Smooth muscle cell (in vitro differentiated cells): Measurements from ENCODE around the gene GMCL2. TPM values are rescaled to one million over a fixed set of nuclear protein-coding genes. Genes with fewer than 3 reads are reported as not detected.
A peak's percentile ranks its signal among the peaks of the same experiment; 100 is the strongest.

Experiments used
- DNase-seq: peaks from one replicate; lab custom pipeline; 2025; ENCODE audit not compliant: unreplicated experiment; lab: John Stamatoyannopoulos, UW
- H2AFZ ChIP-seq: fragments of 200-600 bp; sonication (generic); 2 replicates; pipeline ENCODE4 v1.6.0; 2016; ENCODE audit warnings: antibody characterized with exemption, low read depth, mild to moderate bottlenecking
- H3F3A ChIP-seq: fragments of 200-600 bp; sonication (generic); 2 replicates; pipeline ENCODE4 v1.6.0; 2017; ENCODE audit warnings: antibody characterized with exemption, low read depth
- H3K27ac ChIP-seq: fragments of 200-600 bp; sonication (generic); 2 replicates; pipeline ENCODE4 v1.5.1; 2016; ENCODE audit warnings: low read depth, mild to moderate bottlenecking
- H3K27me3 ChIP-seq: fragments of 200-600 bp; sonication (generic); 2 replicates; pipeline ENCODE4 v1.6.1; 2016; ENCODE audit warnings: low read depth, mild to moderate bottlenecking
- H3K36me3 ChIP-seq: fragments of 200-600 bp; sonication (generic); 2 replicates; pipeline ENCODE4 v1.5.1; 2016; ENCODE audit warnings: low read depth
- H3K4me1 ChIP-seq: fragments of 200-600 bp; sonication (generic); 2 replicates; pipeline ENCODE4 v1.5.1; 2016; ENCODE audit warnings: low read depth
- H3K4me2 ChIP-seq: fragments of 200-600 bp; sonication (generic); 2 replicates; pipeline ENCODE4 v1.6.0; 2016; ENCODE audit warnings: mild to moderate bottlenecking
- H3K4me3 ChIP-seq: fragments of 200-600 bp; sonication (generic); 2 replicates; pipeline ENCODE4 v1.5.1; 2016; ENCODE audit warnings: mild to moderate bottlenecking
- H3K79me2 ChIP-seq: fragments of 200-600 bp; sonication (generic); 2 replicates; pipeline ENCODE4 v1.6.0; 2016; ENCODE audit warnings: low read depth, mild to moderate bottlenecking
- H3K9ac ChIP-seq: fragments of 200-600 bp; sonication (generic); 2 replicates; pipeline ENCODE4 v1.6.0; 2016; ENCODE audit warnings: low read depth
- H3K9me3 ChIP-seq: fragments of 200-600 bp; sonication (generic); replicated peaks from 2 replicates; pipeline ENCODE4 v1.5.1; 2016; ENCODE audit warnings: low read depth
- H4K20me1 ChIP-seq: fragments of 200-600 bp; sonication (generic); 2 replicates; pipeline ENCODE4 v1.6.0; 2016; ENCODE audit warnings: low read depth
- CTCF ChIP-seq: fragments of 200-600 bp; sonication (generic); IDR thresholded peaks from 2 replicates; pipeline ENCODE4 v1.5.1; 2017; ENCODE audit warnings: borderline replicate concordance, mild to moderate bottlenecking, antibody characterized with exemption; ENCODE audit not compliant: insufficient read depth, poor library complexity, severe bottlenecking
- WGBS: methylation state at CpG from one replicate; pipeline ENCODE4 v1.1.7; 2016; ENCODE audit warnings: low lambda C conversion rate; 5-methylcytosine and 5-hydroxymethylcytosine counted together
- polyA plus RNA-seq: library from polyadenylated mRNA; unstranded; fragments of >200 nt; fragmentation: Nextera tagmentation; extraction: Ambion mirVana; gene quantifications from 2 replicates; pipeline ENCODE4 v1.2.1, GENCODE V29; 2016
- total RNA-seq: library from RNA; depleted of rRNA; stranded (reverse); fragments of >200 nt; gene quantifications from 2 replicates; pipeline ENCODE4 v1.2.3, GENCODE V29; 2014

The GMCL2 gene
- total and polyA plus RNA-seq, 2 experiments from 2014 or later: 0.22 TPM; not detected in 1

- peaks cover 4% of the 10 kb centered on the region for H3K79me2 ChIP-seq
- H3K27ac ChIP-seq: peak overlapping the region; percentile 62
- H3K9ac ChIP-seq: peak overlapping the region; percentile 78
- H2AFZ ChIP-seq: peak overlapping the region; percentile 75
- H4K20me1 ChIP-seq: no peaks in the 10 kb centered on the region
- H3K4me3 ChIP-seq: peak overlapping the region; percentile 88
- H3K4me2 ChIP-seq: peak overlapping the region; percentile 98
- H3F3A ChIP-seq: peaks cover 8% of the 10 kb centered on the region
- H3K36me3 ChIP-seq: no peaks in the 10 kb centered on the region
- WGBS: 56% methylated on average over 31 of the region's 31 CpGs
- peaks cover 9% of the 10 kb centered on the region for H3K4me1 ChIP-seq
- no peak for DNase-seq
- no peak for TF ChIP-seq CTCF
- H3K27me3 ChIP-seq: no peaks in the 10 kb centered on the region
- no peaks in the 10 kb centered on the region for H3K9me3 ChIP-seq
These were observed 34.4 kb downstream of the GMCL2 start for GRCh38 chr5:178152491-178153444.

GRCh38 chr5:178150977-178151734 is 36.0 kb downstream of the GMCL2 start:
- no peak overlapping the region for H3K4me2 ChIP-seq
- no peak overlapping the region for H3K9ac ChIP-seq
- H3K4me3 ChIP-seq: no peak overlapping the region
- no peak for DNase-seq
- WGBS: 91% methylated on average over 11 of the region's 11 CpGs
- H3K9me3 ChIP-seq: no peaks in the 10 kb centered on the region
- H3K27me3 ChIP-seq: no peaks in the 10 kb centered on the region
- H3F3A ChIP-seq: peaks cover 8% of the 10 kb centered on the region
- no peaks in the 10 kb centered on the region for H4K20me1 ChIP-seq
- no peak overlapping the region for H3K27ac ChIP-seq
- no peak for TF ChIP-seq CTCF
- no peak overlapping the region for H2AFZ ChIP-seq
- H3K4me1 ChIP-seq: peaks cover 9% of the 10 kb centered on the region
- H3K79me2 ChIP-seq: peaks cover 4% of the 10 kb centered on the region
- H3K36me3 ChIP-seq: no peaks in the 10 kb centered on the region

- H3K4me2 ChIP-seq: no peak overlapping the region
- no peak overlapping the region for H3K4me3 ChIP-seq
- H3K79me2 ChIP-seq: peaks cover 4% of the 10 kb centered on the region
- no peaks in the 10 kb centered on the region for H3K9me3 ChIP-seq
- H3K9ac ChIP-seq: no peak overlapping the region
- peaks cover 9% of the 10 kb centered on the region for H3K4me1 ChIP-seq
- H3K27me3 ChIP-seq: no peaks in the 10 kb centered on the region
- H3K36me3 ChIP-seq: no peaks in the 10 kb centered on the region
- H4K20me1 ChIP-seq: no peaks in the 10 kb centered on the region
- TF ChIP-seq CTCF: no peak
- DNase-seq: no peak
- peaks cover 2% of the 10 kb centered on the region for H3F3A ChIP-seq
- WGBS: 96% methylated on average over 11 of the region's 11 CpGs
- H2AFZ ChIP-seq: no peak overlapping the region
- no peak overlapping the region for H3K27ac ChIP-seq
These were observed 37.8 kb downstream of the GMCL2 start for GRCh38 chr5:178149199-178149932.
